K562 (cell line): ENCODE results near the gene THAP4. TPM values are rescaled to one million over a fixed set of nuclear protein-coding genes. Genes with fewer than 3 reads are reported as not detected.

Source experiments
- ATAC-seq: fragments of 200-7000 bp; cut with Tn5 transposase; 3 replicates; pipeline ENCODE4 v1.9.1; 2020; ENCODE audit warnings: moderate library complexity
- BruUV-seq: library from RNA; stranded (reverse); fragments of 400-500 nt; replicated peaks from 2 replicates; lab custom pipeline; 2021; lab: Mats Ljungman, UMichigan
- CTCF ChIA-PET: fragments of 300-600 bp; formaldehyde crosslinking; extraction: SDS; loops from one replicate; lab custom pipeline; 2021; ENCODE audit warnings: low intra/inter-chr PET ratio; lab: Yijun Ruan, JAX
- POLR2A ChIA-PET: fragments of 300-600, 350-650 bp; sonication (Branson Sonifier 250); formaldehyde crosslinking; extraction: SDS; loops from one replicate; lab custom pipeline; 2021; ENCODE audit warnings: antibody characterized with exemption, inconsistent platforms; lab: Yijun Ruan, JAX
- DNase-seq, 4 experiments: peaks; one replicate each; pipeline versions ENCODE4 v3.0.0 to v3.0.0-alpha.2; 2011 to 2018; ENCODE audit warnings: low spot score in 3 of 4, mixed read lengths in 3 of 4; ENCODE audit errors: extremely low read depth in 1 of 4
- FAIRE-seq: peaks from 2 replicates; lab custom pipeline; 2011; peaks lifted over from hg19 to GRCh38; lab: Jason Lieb, UNC
- H2AFZ ChIP-seq: 2 replicates; pipeline ENCODE4 v1.6.0; 2011; ENCODE audit warnings: low read depth, low read length, control low read depth, inconsistent platforms
- H3K27ac ChIP-seq: fragments of 200-600 bp; 3 replicates; pipeline ENCODE4 v1.8.0; 2011; ENCODE audit warnings: low read depth, mild to moderate bottlenecking, control low read depth, inconsistent platforms, low read length, moderate library complexity, mixed read lengths; ENCODE audit errors: extremely low read depth
- H3K27me3 ChIP-seq, 2 experiments: fragments of 300-600 bp in 1 of 2; 2 replicates in 1 of 2; 3 replicates in 1 of 2; pipeline versions ENCODE4 v1.6.0 to v1.8.0; 2011; ENCODE audit warnings: inconsistent platforms in 2 of 2, low read length in 2 of 2, mild to moderate bottlenecking in 1 of 2, mixed read lengths in 1 of 2, moderate library complexity in 1 of 2; ENCODE audit not compliant: control insufficient read depth in 2 of 2, insufficient read depth in 2 of 2
- H3K36me3 ChIP-seq: fragments of 300-600 bp; 3 replicates; pipeline ENCODE4 v1.8.0; 2011; ENCODE audit warnings: mild to moderate bottlenecking, low read length, inconsistent platforms; ENCODE audit not compliant: control insufficient read depth, insufficient read depth
- H3K4me1 ChIP-seq, 2 experiments: fragments of 200-600 bp in 1 of 2; replicated peaks in 1 of 2; 2 replicates in 1 of 2; 3 replicates in 1 of 2; pipeline versions ENCODE4 v1.5.1 to v1.8.0; 2011; ENCODE audit warnings: inconsistent platforms in 2 of 2, low read length in 2 of 2, mild to moderate bottlenecking in 1 of 2, mixed read lengths in 1 of 2, moderate library complexity in 1 of 2; ENCODE audit not compliant: control insufficient read depth in 2 of 2, insufficient read depth in 2 of 2
- H3K4me2 ChIP-seq: 2 replicates; pipeline ENCODE4 v1.6.1; 2011; ENCODE audit warnings: low read length, control low read depth, inconsistent platforms, mixed read lengths; ENCODE audit not compliant: insufficient read depth
- H3K4me3 ChIP-seq: fragments of 200-600 bp; sonication (generic), shearing (Covaris generic); 2 replicates; pipeline ENCODE4 v1.5.1; 2016; ENCODE audit warnings: control low read depth, inconsistent platforms
- H3K79me2 ChIP-seq: fragments of 200-600 bp; 3 replicates; pipeline ENCODE4 v1.8.0; 2011; ENCODE audit warnings: low read length, inconsistent platforms; ENCODE audit not compliant: control insufficient read depth, insufficient read depth
- H3K9ac ChIP-seq, 2 experiments: 2 replicates each; pipeline versions ENCODE4 v1.6.0 to v1.6.1; 2011; ENCODE audit warnings: low read depth in 2 of 2, low read length in 2 of 2, control low read depth in 1 of 2, inconsistent platforms in 1 of 2, mild to moderate bottlenecking in 1 of 2, mixed read lengths in 1 of 2; ENCODE audit not compliant: insufficient read depth in 1 of 2
- H3K9me1 ChIP-seq: one replicate; pipeline ENCODE4 v1.6.0; 2011; ENCODE audit warnings: inconsistent platforms, mild to moderate bottlenecking, low read length, moderate library complexity; ENCODE audit not compliant: control insufficient read depth, insufficient read depth
- H3K9me3 ChIP-seq: replicated peaks from 2 replicates; pipeline ENCODE4 v1.5.1; 2011; ENCODE audit warnings: low read depth, low read length, inconsistent platforms; ENCODE audit not compliant: control insufficient read depth, insufficient read depth
- H4K20me1 ChIP-seq: replicated peaks from 2 replicates; pipeline ENCODE4 v1.6.1; 2011; ENCODE audit warnings: low read length, inconsistent platforms, mixed read lengths; ENCODE audit not compliant: control insufficient read depth, insufficient read depth
- PATZ1 ChIP-seq: fragments of 250-450 bp; sonication (Bioruptor Pico); IDR thresholded peaks from 2 replicates; pipeline ENCODE4 v1.5.0; 2020; ENCODE audit warnings: mild to moderate bottlenecking, borderline replicate concordance
- ZFP36 ChIP-seq: fragments of 150-350 bp; IDR thresholded peaks from 2 replicates; pipeline ENCODE4 v1.6.1; 2018; ENCODE audit warnings: low read length, low read depth; ENCODE audit not compliant: partially characterized antibody
- WGBS: fragments of 100-300 bp; shearing (Covaris generic); methylation state at CpG from one replicate; pipeline ENCODE4 v1.1.6; 2016; ENCODE audit warnings: low coverage, mixed read lengths; ENCODE audit not compliant: insufficient coverage; ENCODE audit errors: missing lambda C conversion rate; 5-methylcytosine and 5-hydroxymethylcytosine counted together
- in situ Hi-C: fragments of 300-500 bp; cut with MboI; formaldehyde crosslinking; loops from 4 replicates; pipeline ENCODE4 v1.15.0; 2018; ENCODE audit warnings: inconsistent platforms, mixed read lengths
- intact Hi-C: fragments of 100-400 bp; cut with micrococcal nuclease; formaldehyde crosslinking; loops from 2 replicates; pipeline ENCODE4 v1.14.2; 2022
- polyA plus RNA-seq, 8 experiments: library from polyadenylated mRNA; depleted of rRNA in 4 of 8; stranded (reverse) in 5 of 8; unstranded in 3 of 8; fragments of >200 nt; fragmentation: Nextera tagmentation in 2 of 8; fragmentation: Illumina TruSeq in 1 of 8; extraction: Ambion mirVana in 2 of 8; extraction: Trizol in 1 of 8; gene quantifications; 2 replicates each; pipeline versions ENCODE4 v1.2.1 to v1.2.3, GENCODE V29; 2011 to 2014; ENCODE audit warnings: inconsistent platforms in 1 of 8, missing spikeins in 1 of 8
- total RNA-seq, 7 experiments: library from RNA; depleted of rRNA in 6 of 7; stranded (reverse); fragments of >200 nt in 6 of 7; fragmentation: Illumina TruSeq in 2 of 7; extraction: Trizol in 2 of 7; gene quantifications; 2 replicates each; pipeline versions ENCODE4 v1.2.1 to v1.2.3, GENCODE V29; 2011 to 2021; ENCODE audit warnings: low replicate concordance in 1 of 7
- TF ChIP-seq, protein P1 (sequence below), 2 experiments: fragments of 250-450 bp in 1 of 2; fragments of 450-650 bp in 1 of 2; sonication (Bioruptor Pico) in 1 of 2; IDR thresholded peaks; 2 replicates each; pipeline versions ENCODE4 v1.6.1 to v1.8.0; 2016 to 2021; ENCODE audit warnings: mild to moderate bottlenecking in 2 of 2, moderate library complexity in 2 of 2, missing compliant biosample characterization in 1 of 2, missing genetic modification characterization in 1 of 2

THAP4 gene
- total and polyA plus RNA-seq, 9 of the 15 experiments (the other 6 are each of a cell fraction or from before 2014, with no cell fraction given): 8.6 to 60.9 (median 43.9) TPM

DNA sequence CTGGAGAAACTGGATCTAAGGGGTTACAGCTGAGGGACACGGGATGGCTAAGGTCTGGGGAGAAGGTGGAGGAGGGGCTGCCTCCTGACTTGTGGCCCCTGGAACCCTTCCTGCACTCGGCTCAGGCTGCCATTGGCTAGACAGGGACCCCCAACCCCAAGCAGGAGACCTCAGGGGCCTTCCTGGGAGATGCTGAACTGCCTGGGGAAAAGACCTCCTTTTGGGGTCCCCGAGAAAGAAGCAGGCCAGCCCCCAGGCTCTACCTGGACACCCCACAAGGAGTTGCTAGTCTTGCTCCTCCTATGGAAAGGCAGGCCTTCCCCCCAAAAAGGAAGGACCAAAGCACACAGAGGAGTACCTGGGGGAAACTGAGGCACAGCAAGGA, 88.5 kb downstream of the THAP4 start:
- H3K79me2 ChIP-seq: no peaks in the 10 kb centered on the region
- no TSS peak for BruUV-seq
- H4K20me1 ChIP-seq: no peaks in the 10 kb centered on the region
- 29% methylated on average over 2 of the region's 3 CpGs for WGBS
- no peak for DNase-seq
- H2AFZ ChIP-seq: no peak overlapping the region
- no peak overlapping the region for H3K4me3 ChIP-seq
- H3K9me3 ChIP-seq: no peaks in the 10 kb centered on the region
- no peak for ATAC-seq
- FAIRE-seq: no peak
- ChIA-PET CTCF (no interaction called here), POLR2A (no interaction called here)
- no peak for TF ChIP-seq ZFP36
- no peak for TF ChIP-seq PATZ1 (CRISPR knock-in tag)
- TF ChIP-seq, protein P1, sequence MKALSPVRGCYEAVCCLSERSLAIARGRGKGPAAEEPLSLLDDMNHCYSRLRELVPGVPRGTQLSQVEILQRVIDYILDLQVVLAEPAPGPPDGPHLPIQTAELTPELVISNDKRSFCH (CRISPR knock-in tag; IDR thresholded peaks at IDR 0.05): no peak
- TF ChIP-seq, protein P1 (tag; IDR thresholded peaks at IDR 0.05): no peak
- no peaks in the 10 kb centered on the region for H3K36me3 ChIP-seq
- H3K27ac ChIP-seq: no peak overlapping the region
- in situ Hi-C loops: no loop called here
- peaks cover 27 to 48% of the 10 kb centered on the region in 2 experiments for H3K4me1 ChIP-seq
- peaks cover 0 to 19% of the 10 kb centered on the region in 2 experiments; a peak in 2 of 5 replicates for H3K27me3 ChIP-seq
- H3K9ac ChIP-seq: no peak overlapping the region
- no peaks in the 10 kb centered on the region for H3K9me1 ChIP-seq
- intact Hi-C loops: no loop called here
- no peak overlapping the region for H3K4me2 ChIP-seq
